Amniotic stem cell (primary cell): Measurements from ENCODE around the gene SUCLG1.
A peak's percentile ranks its signal among the peaks of the same experiment; 100 is the strongest.
"Not testable (repeated sequence)": the region's sequence is repeated elsewhere in the genome, so short reads cannot be mapped to it uniquely, and the experiment has no call there.

Experiments used
- DNase-seq: peaks from one replicate; lab custom pipeline; 2025; lab: John Stamatoyannopoulos, UW

Gene SUCLG1

DNA sequence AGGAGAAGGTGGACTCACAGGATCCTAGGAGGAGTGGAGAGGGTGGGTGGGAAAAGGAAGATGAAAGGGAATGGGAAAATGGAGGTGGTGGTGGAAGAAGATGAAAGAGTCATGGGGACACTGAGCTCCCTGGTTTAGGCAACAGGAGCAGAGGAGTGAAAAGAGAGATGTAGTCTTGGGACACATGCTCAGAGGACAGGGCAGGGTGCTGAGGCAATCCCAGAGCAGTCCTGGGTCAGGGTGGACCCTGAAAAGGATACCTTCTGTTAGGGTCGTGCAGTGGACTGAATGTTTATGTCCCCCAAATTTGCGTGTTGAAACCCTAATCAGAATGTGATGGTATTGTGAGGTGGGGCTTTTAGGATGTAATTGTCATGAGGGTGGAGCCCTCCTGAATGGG, 37.9 kb downstream of the SUCLG1 start:
- DNase-seq = no peak

DNA sequence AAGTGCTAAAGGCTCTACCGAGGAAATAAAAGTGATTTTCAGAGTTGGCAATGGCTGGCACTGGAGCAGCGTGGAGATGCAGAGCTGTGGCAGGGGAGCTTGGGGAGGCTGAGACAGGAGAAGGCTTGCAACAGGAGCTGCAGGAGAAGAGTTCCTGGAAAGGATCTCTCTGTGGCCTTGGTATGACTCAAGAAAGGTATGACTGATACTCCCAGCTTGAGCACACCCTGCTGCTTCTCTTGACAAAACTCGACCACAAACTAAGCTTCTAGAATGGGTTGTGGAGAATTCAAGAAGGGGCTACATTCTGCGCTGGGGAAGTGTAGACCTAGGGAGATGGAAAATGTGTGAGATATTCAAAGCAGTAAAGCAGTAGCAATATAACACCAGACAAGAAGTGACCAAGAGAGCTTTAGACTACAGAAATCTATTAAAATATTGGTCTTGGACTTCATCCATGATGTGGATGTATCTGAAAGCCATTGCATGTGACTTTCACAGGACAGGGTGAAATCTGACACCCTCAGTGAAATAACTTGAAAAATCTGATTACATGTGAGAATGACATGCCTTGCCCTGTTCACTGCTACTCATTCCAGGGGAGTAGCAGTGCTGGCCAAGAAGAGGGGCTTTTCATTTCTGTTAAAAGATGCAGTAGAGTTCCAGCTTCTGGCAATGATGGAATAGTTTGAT, 41.5 kb downstream of the SUCLG1 start:
- DNase-seq = no peak

DNA sequence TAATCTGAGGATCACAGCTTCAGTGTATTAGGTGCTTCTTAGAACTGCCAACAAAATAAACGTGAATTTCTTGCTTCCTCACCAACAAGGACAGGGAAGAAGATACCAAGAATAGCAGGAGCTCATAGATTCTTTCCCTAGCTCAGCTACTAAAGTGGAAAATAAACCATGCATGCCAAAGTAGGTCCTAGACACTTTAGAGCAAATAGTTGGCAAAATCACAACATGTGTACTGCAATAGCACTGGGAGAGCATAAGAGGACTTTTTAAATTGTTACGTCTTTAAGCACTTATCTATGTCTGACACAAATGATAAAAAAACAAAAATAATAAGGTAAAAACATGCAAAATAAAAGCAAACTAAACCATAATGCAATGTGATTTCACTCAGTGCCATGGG, 49.5 kb downstream of the SUCLG1 start:
- no peak for DNase-seq

DNA sequence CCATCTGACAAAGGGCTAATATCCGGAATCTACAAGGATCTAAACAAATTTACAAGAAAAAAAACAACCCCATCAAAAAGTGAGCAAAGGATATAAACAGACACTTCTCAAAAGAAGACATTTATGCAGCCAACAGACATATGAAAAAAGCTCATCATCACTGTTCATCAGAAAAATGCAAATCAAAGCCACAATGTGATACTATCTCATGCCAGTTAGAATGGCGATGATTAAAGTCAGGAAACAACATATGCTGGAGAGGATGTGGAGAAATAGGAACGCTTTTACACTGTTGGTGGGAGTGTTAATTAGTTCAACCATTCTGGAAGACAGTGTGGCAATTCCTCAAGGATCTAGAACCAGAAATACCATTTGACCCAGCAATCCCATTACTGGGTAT, 57.0 kb downstream of the SUCLG1 start:
- not testable (repeated sequence) for DNase-seq

DNA sequence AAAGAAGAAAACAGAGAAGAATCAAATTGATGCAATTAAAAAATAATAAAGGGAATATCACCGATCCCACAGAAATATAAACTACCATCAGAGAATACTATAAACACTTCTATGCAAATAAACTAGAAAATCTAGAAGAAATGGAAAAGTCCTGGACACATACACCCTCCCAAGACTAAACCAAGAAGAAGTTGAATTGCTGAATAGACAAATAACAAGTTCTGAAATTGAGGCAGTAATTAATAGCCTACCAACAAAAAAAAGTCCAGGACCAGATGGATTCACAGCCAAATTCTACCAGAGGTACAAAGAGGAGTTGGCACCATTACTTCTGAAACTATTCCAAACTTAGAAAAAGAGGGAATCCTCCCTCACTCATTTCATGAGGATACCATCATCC, 59.2 kb downstream of the SUCLG1 start:
- DNase-seq = not testable (repeated sequence)

DNA sequence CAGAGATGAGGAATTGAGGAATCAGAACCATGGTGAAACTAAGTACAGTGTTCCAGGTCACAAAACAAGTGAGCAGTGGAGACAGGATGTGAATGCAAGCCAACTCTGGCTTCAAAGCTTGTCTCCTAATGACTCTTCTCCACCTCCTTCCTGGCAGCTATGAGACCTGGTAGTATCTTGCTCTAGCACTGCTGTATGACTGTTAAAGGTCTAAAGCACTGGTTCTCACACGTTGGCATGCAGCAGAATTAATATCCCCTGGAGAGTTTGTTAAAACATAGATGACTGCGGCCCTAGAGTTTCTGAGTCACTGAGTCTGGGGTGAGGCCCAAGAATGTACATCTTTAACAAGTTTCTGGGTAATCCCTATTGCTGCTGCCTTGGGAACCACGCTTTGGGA, 63.3 kb downstream of the SUCLG1 start:
- DNase-seq = no peak

DNA sequence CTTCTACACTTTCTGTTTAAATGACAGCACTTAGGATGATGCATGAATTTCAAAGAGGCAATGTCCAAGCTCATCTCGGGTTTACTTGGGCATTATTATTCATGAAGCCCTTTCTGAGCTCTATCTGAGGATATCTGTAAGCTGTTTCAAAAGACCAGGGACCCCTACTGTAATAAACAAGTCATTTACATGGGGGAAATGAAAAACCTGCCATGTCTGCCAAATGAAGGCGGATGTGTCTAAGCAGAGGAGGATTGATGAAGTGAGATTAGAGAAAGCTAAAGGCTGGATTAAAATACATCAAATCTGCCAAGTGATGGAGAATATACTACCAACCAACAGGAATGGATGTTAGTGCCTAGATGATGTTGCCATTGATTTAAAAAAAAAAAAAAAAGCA, 64.5 kb downstream of the SUCLG1 start:
- DNase-seq = no peak

DNA sequence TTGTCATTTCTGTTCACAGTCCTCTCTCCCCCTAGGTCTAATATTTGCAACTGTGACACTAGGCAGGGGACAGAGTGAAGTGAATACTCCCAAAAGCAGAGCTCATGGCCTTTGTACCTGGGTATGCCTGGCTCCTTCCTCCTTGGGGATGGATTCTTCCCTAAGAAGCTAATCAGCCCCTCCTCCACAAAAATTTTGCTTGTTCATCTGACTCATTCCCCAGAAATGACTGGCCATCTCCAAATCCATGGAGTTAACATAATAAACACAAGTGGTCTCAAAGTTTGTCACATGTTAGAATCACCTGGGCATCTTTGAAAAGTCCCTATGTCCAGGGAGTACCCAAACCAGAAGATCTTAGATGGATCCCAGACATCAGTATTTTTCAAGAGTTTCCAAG, 65.3 kb downstream of the SUCLG1 start:
- DNase-seq = no peak

DNA sequence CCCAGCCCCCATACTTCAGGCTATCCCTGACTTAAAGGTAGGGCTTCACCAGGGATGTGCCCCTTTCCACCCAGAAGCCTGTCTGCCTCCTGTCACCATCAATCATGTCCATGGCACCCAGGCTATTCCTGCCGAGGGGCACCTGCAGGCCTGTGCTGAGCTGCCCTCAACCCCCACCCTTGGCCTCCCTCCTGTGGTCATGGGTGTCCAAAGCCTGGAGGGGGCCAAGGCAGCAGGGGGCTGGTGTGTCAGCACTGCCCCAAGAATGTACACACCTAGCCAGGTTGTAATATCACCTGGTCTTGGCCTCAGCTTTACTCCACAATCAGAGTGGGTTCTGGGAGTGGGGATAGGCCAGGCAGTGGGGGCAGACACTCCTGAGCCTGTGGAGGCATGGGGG, 69.3 kb downstream of the SUCLG1 start:
- no peak for DNase-seq

DNA sequence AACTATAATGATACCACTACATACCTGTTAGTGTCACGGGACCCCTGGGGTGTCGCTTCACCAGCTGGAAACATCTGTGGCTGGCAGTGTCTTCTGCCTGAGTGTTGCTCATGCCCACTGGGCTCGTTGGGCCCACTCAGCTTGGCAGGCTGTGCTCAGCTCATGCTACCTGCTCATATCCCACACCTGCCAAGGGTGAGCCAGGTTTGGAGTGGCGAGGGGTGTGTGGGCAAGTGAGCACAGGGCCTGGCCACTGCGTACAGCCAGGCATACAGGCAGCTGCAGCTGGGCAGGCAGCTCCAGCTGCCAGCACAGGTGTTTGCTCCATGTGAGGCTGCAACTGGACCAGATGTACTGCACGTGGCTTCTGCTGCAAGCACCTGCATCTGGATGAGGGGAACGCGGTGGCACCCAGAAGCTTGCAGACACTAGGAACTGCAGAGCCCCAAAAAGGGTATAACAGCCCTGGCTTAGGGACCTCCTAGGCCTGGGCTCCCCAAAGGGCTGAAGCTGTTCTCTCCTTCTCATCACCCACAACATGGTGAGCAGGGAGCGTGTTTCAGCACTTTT, 70.1 kb downstream of the SUCLG1 start:
- no peak for DNase-seq

DNA sequence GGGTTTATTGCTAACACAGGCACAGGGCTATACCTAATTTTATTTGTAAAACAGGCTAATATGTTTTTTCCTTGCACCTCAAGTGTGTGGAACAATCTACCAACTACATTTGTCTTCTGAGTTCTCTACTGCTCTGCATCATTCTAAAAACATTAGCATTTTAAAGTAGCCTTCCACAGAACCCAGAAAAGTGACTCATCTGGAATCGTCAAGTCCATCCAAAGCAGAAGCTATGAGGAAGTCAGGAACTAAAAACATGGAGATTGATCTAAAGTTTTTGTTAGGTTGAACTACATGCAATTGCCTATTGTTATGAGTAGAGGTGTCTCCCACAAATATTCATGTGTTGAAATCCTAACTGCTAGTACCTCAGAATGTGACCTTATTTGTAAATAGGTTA, 70.9 kb downstream of the SUCLG1 start:
- peak; percentile 27 for DNase-seq

DNA sequence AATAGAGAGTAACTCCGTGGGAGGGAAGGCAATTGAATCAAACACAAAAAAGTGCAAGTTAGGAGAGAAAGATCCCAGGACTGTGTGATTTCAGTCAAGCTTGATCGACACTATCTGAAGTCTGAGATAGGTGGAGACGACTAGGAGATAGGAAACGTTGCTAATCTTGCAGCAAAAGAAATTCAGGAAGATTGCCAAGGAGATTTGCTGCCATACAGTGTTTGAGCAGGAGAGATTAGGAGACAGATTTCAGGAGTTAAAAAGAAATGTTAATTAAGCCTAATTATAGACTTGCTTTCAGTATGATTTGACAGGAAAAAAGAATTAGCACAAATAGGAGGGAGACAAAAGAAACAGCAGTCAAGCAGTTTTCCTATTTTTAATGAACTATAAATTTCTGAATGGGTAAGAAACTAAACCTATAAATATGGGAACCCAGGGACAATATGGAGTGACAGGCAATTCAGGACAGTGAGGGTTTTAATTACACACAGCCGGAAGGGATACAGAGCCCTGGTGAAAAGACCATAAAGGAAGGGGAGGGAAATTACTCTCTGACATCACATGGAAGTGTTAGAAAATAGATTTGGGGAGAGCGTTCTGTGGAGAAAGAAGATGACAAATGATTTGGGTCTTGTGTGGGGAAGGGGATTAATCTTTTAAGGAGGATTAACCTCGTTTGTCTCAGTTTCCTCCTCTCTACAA, 72.6 kb downstream of the SUCLG1 start:
- DNase-seq = no peak

DNA sequence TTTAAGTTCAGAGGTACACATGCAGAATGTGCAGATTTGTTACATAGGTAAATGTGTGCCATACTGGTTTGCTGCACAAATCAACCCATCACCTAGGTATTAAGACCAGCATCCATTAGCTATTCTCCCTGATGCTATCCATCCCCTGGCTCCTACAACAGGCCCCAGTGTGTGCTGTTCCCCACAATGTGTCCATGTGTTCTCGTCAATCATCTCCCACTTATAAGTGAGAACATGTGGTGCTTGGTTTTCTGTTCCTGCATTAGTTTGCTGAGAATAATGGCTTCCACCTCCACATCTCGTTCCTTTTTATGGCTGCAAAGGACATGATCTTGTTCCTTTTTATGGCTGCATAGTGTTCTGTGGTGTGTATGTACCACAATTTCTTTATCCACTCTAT, 75.8 kb downstream of the SUCLG1 start:
- DNase-seq = no peak

DNA sequence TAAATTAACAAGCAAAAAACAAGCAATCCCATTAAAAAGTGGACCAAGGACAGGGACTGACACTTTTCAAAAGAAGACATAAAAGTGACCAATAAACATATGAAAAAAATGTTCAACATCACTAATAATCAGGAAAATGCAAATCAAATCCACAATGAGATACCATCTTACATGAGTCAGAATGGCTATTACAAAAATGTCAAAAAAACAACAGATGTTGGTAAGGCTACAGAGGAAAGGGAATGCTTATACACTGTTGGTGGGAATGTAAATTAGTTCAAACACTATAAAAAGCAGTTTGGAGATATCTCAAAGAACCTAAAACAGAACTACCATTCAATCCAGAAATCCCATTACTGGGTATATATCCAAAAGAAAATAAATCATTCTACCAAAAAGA, 78.2 kb downstream of the SUCLG1 start:
- no peak for DNase-seq

DNA sequence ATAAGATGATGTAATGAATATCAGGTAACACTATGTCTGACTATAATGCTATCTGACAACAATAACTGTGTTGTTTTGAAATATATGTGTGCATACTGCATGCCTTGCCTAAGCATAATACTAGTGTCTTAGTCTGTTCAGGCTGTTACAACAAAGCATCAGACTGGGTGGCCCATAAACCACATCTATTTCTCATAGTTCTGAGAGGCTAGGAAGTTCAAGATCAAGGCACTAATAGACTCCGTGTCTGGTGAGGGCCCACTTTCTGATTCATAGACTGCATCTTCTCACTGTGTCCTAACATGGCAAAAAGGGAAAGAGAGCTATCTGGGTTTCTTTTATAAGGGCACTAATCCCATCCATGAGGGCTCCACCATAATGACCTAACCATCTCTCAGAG, 80.1 kb downstream of the SUCLG1 start:
- no peak for DNase-seq

DNA sequence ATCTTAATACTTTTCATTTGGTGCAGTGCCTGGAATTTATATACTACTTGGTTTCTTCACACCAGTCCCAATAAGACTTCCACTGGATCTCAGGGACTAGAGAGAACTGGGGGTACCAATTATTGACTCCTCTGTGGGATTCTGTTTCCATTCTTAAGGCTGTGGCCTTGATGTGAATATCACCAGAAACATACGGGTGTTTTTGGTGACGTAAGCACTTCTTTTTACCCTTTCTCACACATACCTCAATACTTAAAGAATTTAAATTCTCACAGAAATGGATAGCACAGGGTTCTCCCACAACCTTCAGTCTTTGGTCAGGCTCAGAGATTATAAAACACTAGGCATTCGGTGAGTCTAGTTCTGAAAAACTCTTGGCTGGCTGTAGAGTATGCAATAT, 84.1 kb downstream of the SUCLG1 start:
- DNase-seq = no peak

DNA sequence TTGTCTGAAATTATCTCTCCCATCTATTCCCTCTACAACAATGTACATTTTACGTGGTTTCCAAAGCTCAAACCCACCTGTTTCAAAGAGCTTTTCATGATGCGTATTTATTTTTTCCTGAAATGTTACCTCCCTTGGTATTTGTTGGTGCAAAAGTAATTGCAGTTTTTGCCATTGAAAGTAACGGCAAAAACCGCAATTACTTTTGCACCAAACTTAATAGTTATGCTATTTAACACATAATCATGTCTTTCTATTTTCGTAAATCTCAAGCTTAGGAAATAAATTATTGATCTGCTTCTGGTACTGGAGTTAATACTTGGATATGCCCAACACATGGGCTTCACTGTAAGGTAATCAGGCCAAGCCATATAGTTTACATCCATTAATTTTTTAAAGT, 85.2 kb downstream of the SUCLG1 start:
- DNase-seq = no peak
